T-helper 2 cell (primary cell): ENCODE measurements around the gene TIMM8A.

ENCODE experiments used
- DNase-seq, 5 experiments: peaks; one replicate each; pipeline versions ENCODE4 v3.0.0 to v3.0.0-alpha.2; 2012 to 2022
- total RNA-seq, 2 donors: gene quantifications; one replicate each; lab custom pipeline; 2026; lab: John Stamatoyannopoulos, UW

The TIMM8A gene
- total RNA-seq: 4.1 to 4.7 reads per million in 2 donors

- DNase-seq: peak; percentile 50 to 83 (median 64)
Measured at GRCh38 chrX:101348452-101349192, at the start of gene TIMM8A. Gene TIMM8A (minus strand): TSS chrX:101348742. CDS start chrX:101348664, 78 bp downstream.

- no peak for DNase-seq
Measured at GRCh38 chrX:101397779-101398178, 49.2 kb upstream of the TIMM8A start.

- DNase-seq: no peak
Measured at GRCh38 chrX:101395789-101396188, 47.2 kb upstream of the TIMM8A start.

GRCh38 chrX:101394372-101394771, 45.8 kb upstream of the TIMM8A start:
- DNase-seq: no peak

GRCh38 chrX:101393530-101394305, 45.2 kb upstream of the TIMM8A start:
- no peak for DNase-seq

- DNase-seq: no peak
Measured at GRCh38 chrX:101391831-101392230, 43.3 kb upstream of the TIMM8A start.

GRCh38 chrX:101390664-101391525, 42.4 kb upstream of the TIMM8A start, which contains the start of gene RPL36A:
Gene RPL36A (plus strand): TSS chrX:101391011. CDS start chrX:101391044, 33 bp downstream.
- DNase-seq: peak; percentile 50 to 89 (median 72)

- no peak for DNase-seq
Measured at GRCh38 chrX:101388604-101389003, 40.1 kb upstream of the TIMM8A start.

- no peak for DNase-seq
Measured at GRCh38 chrX:101386542-101386885, 38.0 kb upstream of the TIMM8A start.

- no peak for DNase-seq
Measured at GRCh38 chrX:101385795-101386541, 37.4 kb upstream of the TIMM8A start, which contains the start of gene BTK. Gene BTK (minus strand): TSS chrX:101386191. CDS start chrX:101375284, 10,907 bp downstream.

- DNase-seq: no peak
Measured at GRCh38 chrX:101385026-101385684, 36.6 kb upstream of the TIMM8A start.

GRCh38 chrX:101383679-101384205, 35.2 kb upstream of the TIMM8A start:
- DNase-seq: no peak

GRCh38 chrX:101377547-101377946, 29.0 kb upstream of the TIMM8A start:
- DNase-seq: no peak

- no peak for DNase-seq
Measured at GRCh38 chrX:101370888-101371504, 22.5 kb upstream of the TIMM8A start.

GRCh38 chrX:101369687-101370086, 21.1 kb upstream of the TIMM8A start:
- no peak for DNase-seq

- no peak for DNase-seq
Measured at GRCh38 chrX:101368800-101369199, 20.3 kb upstream of the TIMM8A start.

- DNase-seq: no peak
Measured at GRCh38 chrX:101365301-101365795, 16.8 kb upstream of the TIMM8A start.

GRCh38 chrX:101362757-101363156, 14.2 kb upstream of the TIMM8A start:
- no peak for DNase-seq

- no peak for DNase-seq
Measured at GRCh38 chrX:101362116-101362515, 13.6 kb upstream of the TIMM8A start.

GRCh38 chrX:101360390-101360789, 11.8 kb upstream of the TIMM8A start:
- DNase-seq: no peak

- no peak for DNase-seq
Measured at GRCh38 chrX:101359966-101360365, 11.4 kb upstream of the TIMM8A start.
